Central memory CD8-positive, alpha-beta T cell (primary cell): ENCODE measurements around the gene GAPDHS.

Source experiments
- ATAC-seq: fragments of 150-1000 bp; cut with Tn5 transposase; replicated peaks from 2 replicates; pipeline ENCODE4 v1.10.0; 2022; ENCODE audit warnings: mild to moderate bottlenecking, moderate FRiP score, moderate number of reproducible peaks; ENCODE audit not compliant: poor library complexity, severe bottlenecking; ENCODE audit errors: extremely low read depth
- DNase-seq, 2 donors: peaks; one replicate each; pipeline ENCODE4 v3.0.0; 2021; ENCODE audit warnings: low spot score in 2 of 2
- H3K27ac Mint-ChIP-seq: one replicate; pipeline ENCODE4 v1.8.0; 2022; ENCODE audit warnings: low read depth, mild to moderate bottlenecking, moderate library complexity, mixed read lengths
- H3K27me3 Mint-ChIP-seq: one replicate; pipeline ENCODE4 v1.8.0; 2022; ENCODE audit warnings: mixed read lengths
- H3K36me3 Mint-ChIP-seq: one replicate; pipeline ENCODE4 v1.8.0; 2022; ENCODE audit warnings: mild to moderate bottlenecking, moderate library complexity, mixed read lengths; ENCODE audit not compliant: insufficient read depth
- H3K4me1 Mint-ChIP-seq: one replicate; pipeline ENCODE4 v1.8.0; 2022; ENCODE audit warnings: mixed read lengths
- H3K4me3 Mint-ChIP-seq: one replicate; pipeline ENCODE4 v1.8.0; 2022; ENCODE audit warnings: mild to moderate bottlenecking, moderate library complexity, mixed read lengths
- H3K9me3 Mint-ChIP-seq: one replicate; pipeline ENCODE4 v1.8.0; 2022; ENCODE audit warnings: mixed read lengths

Gene GAPDHS

DNA sequence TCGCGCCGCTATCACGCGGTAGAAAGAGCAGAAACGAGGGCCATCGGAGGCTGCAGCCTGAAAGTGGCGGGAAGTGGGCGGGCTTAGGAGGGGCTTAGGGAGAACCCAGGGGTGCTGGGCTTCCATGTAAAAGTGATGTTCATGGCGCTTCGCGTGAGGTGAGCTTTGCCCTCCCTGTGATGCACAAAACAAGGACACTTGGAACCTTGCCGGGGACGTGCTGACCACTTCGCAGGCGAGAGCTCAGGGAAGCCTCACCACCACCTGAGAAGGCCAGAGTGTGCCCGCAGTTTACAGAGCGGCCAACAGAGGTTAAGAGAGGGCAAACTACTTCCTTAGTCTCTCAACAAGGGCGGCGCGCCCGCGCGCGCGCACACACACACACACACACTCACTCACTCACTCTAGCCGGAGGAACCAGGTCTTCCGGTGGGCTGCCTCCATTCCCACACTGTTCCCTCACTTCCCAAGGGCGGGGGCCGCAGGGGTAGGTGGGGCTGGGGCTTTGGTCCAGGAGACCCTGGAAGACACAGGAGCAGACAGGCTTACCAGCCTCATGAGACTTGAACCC is 651 bp downstream of the GAPDHS start:
- Mint-ChIP-seq H3K27ac (no peak overlapping the region), H3K9me3 (no peaks in the 10 kb centered on the region), H3K4me1 (peaks cover 15% of the 10 kb centered on the region), H3K36me3 (peaks cover 2% of the 10 kb centered on the region), H3K27me3 (peaks cover 59% of the 10 kb centered on the region), H3K4me3 (peak overlapping the region; percentile 57)
- DNase-seq = no peak
- ATAC-seq = peak; percentile 49

DNA sequence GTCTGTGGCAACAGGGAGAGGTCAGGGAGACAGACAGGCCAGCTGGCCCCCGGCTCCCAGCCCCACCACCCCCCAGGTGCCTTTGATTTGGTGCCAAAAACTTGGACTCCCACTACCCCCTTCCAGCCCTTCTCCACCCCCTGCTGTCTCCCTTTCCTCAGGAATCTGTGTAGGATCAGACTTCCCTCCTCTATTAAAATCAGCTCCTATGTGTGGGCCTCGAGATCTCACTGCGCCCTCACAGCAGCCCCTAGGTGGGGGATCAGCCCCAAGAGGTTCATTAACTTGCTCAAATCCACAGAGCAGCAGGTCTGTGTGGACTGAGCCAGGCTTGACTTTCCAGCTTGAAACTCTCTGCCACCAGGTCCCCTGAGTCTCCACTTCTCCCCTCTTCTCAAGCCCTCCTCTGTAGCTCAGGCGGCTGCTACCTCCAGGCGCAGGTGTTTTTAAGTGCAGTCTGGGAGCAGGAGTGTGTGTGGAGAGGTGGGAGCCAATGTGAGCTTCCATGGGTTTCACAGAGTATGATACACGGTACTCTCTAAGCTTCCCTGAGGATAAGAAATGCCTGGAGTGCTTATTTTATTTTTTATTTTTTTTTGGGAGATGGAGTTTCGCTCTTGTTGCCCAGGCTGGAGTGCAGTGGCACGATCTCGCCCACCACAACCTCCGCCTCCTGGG is 1.7 kb downstream of the GAPDHS start:
- H3K4me3 Mint-ChIP-seq = no peak overlapping the region
- H3K27ac Mint-ChIP-seq = no peak overlapping the region
- no peak for ATAC-seq

DNA sequence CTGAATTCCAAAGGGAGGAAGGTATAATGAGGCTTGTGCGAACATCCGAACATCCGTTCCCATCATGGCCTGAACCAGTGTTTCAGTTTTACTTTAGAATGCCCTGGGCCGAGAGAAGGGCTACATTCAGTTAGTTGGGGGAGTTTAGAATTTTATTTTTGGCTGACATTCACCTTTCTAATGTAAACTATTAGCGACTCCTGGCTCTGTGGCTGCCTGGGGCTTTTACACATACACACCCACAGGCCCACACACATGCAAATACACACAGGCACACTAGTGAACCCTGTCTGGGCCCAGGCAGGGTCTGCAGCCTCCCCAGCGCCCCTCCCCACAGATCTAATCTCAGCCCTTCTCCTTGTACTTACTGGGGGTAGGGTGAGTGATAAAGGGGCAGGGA is 6.1 kb downstream of the GAPDHS start:
- Mint-ChIP-seq H3K27ac (no peak overlapping the region), H3K36me3 (no peaks in the 10 kb centered on the region), H3K9me3 (no peaks in the 10 kb centered on the region), H3K4me3 (no peak overlapping the region), H3K27me3 (peaks cover 10% of the 10 kb centered on the region), H3K4me1 (peaks cover 2% of the 10 kb centered on the region)
- ATAC-seq (no peak), DNase-seq (no peak)

More for the DNA sequence above, 1.7 kb downstream of the GAPDHS start:
- Mint-ChIP-seq H3K9me3 (no peaks in the 10 kb centered on the region), H3K36me3 (peaks cover 2% of the 10 kb centered on the region), H3K4me1 (peaks cover 15% of the 10 kb centered on the region), H3K27me3 (peaks cover 49% of the 10 kb centered on the region)
- DNase-seq = no peak

DNA sequence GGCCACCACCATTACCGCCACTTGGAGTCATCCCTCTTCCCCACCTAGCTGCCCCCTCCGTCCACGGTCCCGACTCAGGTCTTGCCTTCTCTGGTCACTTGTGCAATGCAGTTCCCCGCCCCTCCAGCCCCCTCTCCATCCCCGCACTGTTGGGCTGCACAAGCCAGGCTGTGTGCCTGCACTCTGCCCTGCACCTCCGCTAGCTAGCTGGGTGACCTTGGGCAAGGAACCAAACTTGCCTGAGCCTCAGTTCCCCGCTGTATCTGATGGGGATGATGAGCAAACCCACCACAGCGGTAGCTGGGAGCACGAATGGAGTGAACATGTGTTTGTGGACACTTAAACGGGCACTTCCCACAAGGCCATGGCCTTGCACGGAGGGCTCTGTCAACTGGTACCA is 6.6 kb downstream of the GAPDHS start:
- Mint-ChIP-seq H3K36me3 (no peaks in the 10 kb centered on the region), H3K4me3 (no peak overlapping the region), H3K9me3 (no peaks in the 10 kb centered on the region), H3K27ac (no peak overlapping the region), H3K27me3 (peaks cover 4% of the 10 kb centered on the region), H3K4me1 (peaks cover 7% of the 10 kb centered on the region)
- no peak for ATAC-seq
- no peak for DNase-seq

DNA sequence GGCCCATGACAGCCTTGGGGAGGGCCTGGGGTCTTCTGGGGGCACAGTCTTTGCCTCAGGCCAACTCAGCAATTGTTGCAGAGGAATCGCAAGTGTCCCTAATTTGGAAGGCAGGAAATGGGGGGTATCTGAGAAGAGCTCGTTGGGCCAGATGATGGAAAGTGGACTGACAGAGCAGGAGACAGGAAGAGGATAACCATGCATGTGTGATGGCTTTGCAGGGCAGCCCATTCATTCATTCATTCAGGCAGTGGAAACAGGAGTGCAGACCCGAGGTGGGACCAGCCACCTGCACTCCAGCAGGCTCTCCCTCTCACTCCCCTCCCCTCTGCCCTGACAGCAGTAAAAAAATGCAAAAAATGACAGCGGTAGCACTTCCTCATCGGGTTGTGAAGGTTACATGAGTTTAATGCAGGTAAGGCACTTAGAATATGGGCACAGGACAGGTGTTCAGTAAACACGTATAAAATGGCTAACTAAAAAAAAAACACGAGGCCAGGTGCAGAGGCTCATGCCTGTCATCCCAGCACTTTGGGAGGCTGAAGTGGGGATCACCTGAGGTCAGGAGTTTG is 7.2 kb downstream of the GAPDHS start:
- Mint-ChIP-seq H3K9me3 (no peaks in the 10 kb centered on the region), H3K27me3 (no peaks in the 10 kb centered on the region), H3K27ac (no peak overlapping the region), H3K36me3 (no peaks in the 10 kb centered on the region), H3K4me3 (no peak overlapping the region), H3K4me1 (peaks cover 9% of the 10 kb centered on the region)
- DNase-seq = no peak
- ATAC-seq = no peak

DNA sequence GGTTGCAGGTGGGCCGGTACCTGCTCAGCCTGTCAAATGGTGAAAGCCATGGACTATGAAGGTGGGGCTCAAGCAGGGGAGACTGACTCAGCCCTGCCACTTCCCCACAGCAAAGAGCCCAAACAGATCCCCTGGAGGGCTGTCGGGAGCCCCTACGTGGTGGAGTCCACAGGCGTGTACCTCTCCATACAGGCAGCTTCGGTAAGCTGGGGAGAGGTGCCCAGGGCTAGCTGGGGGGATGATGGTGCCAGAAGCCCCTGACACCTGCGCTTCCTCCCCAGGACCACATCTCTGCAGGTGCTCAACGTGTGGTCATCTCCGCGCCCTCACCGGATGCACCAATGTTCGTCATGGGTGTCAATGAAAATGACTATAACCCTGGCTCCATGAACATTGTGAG is 9.0 kb downstream of the GAPDHS start:
- DNase-seq (no peak), ATAC-seq (no peak)
- H3K27ac Mint-ChIP-seq = no peak overlapping the region
- peaks cover 4% of the 10 kb centered on the region for H3K36me3 Mint-ChIP-seq
- no peak overlapping the region for H3K4me3 Mint-ChIP-seq
- no peaks in the 10 kb centered on the region for H3K9me3 Mint-ChIP-seq
- no peaks in the 10 kb centered on the region for H3K27me3 Mint-ChIP-seq
- H3K4me1 Mint-ChIP-seq = peaks cover 25% of the 10 kb centered on the region

DNA sequence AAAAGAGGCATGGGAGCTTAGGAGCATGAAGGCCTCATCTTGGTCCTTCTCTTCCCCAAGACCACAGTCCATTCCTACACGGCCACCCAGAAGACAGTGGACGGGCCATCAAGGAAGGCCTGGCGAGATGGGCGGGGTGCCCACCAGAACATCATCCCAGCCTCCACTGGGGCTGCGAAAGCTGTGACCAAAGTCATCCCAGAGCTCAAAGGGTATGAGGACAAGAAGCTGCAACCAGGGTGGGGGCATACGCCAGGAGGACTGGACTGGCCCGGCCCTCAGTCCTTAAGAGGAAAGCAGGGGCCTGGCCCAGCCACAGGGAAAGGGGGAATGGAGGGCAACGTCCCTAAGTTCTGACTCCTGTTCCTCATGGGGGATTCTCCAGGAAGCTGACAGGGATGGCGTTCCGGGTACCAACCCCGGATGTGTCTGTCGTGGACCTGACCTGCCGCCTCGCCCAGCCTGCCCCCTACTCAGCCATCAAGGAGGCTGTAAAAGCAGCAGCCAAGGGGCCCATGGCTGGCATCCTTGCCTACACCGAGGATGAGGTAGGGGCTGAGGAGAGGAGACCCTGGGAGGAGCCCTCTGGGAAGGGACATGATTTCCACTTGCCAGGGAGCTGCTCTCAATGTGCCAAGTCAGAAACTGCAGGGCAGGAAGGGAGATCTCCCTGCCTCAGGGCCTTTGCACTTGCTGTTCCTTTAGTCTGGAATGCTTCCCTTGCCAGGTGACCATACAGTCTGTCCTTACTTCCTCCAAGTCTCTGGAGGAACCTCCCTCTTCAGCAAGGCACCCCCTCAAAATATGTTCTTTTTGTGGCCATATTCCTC is 10.2 kb downstream of the GAPDHS start:
- no peaks in the 10 kb centered on the region for H3K27me3 Mint-ChIP-seq
- no peak overlapping the region for H3K4me3 Mint-ChIP-seq
- DNase-seq (no peak), ATAC-seq (no peak)
- H3K9me3 Mint-ChIP-seq = no peaks in the 10 kb centered on the region
- peaks cover 4% of the 10 kb centered on the region for H3K36me3 Mint-ChIP-seq
- H3K27ac Mint-ChIP-seq = no peak overlapping the region
- peaks cover 28% of the 10 kb centered on the region for H3K4me1 Mint-ChIP-seq

DNA sequence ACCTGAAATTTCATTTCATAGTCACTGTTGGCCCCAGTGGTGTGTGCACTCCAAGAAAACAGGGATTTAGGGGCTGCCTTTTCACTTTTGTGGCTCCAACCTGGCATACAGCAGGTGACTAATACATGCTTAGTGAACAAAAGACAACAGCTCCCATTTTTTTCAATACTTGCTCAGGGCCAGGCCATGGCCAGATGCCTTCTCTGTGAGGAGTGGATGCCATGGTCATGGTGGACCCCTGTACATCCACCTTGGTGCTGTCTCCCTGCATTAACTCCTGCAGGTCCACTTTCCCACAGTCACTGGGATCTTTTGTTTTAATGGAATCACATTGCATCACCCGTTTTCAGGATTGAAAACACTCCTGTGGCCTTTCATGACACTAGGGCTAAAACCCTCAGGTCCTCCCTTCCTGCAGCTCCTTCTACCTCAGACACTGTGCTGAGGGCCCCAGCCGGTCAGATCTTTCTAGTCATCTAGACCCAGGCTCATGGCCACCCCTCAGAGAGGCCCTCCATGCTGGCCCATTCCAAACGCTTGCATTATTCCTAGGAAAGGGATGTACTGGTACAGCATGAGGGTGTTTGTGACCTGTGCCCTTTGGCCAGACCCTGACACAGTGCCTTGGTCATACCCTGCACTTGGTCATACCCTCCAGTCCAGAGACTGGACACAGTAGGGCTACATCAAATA is 11.0 kb downstream of the GAPDHS start:
- DNase-seq (no peak), ATAC-seq (no peak)
- Mint-ChIP-seq H3K4me3 (peak overlapping the region; percentile 88), H3K36me3 (peaks cover 4% of the 10 kb centered on the region), H3K27ac (peak overlapping the region; percentile 88), H3K9me3 (no peaks in the 10 kb centered on the region), H3K4me1 (peaks cover 36% of the 10 kb centered on the region), H3K27me3 (no peaks in the 10 kb centered on the region)

DNA sequence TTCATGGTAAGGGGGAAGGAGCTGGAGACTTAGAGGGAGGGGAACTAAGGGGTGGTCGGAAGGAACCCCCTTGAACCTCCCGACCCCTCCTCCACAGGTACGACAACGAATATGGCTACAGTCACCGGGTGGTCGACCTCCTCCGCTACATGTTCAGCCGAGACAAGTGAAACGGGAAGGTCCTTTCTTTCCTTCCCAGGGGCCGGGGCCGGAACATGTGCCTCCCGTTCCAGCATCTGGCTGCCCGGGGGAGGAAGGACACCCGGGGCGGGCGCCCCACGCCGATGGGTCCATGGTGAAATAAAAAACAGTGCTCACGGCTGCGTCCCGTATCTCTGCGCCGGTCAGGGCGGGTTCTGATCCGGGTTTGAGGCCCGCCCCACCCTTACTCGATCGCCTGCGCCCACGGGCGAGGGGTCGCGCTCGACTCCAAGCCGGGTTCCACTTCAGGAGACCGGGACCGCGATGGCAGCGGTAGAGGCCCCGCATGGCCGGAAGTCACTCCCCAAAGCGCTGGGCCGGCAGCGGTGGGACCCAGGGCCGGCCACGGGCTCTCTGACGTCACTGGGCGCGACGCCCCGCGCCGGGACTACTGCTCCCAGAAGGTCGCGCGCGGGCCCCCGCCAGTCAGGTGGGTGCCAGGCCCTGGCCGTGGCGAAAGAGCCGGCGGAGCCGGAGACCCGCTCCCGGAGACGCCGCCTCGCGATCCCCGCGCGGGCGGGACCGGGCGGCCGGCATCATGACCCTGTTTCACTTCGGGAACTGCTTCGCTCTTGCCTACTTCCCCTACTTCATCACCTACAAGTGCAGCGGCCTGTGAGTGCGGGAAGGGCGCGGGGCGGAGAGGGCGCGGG is 12.0 kb downstream of the GAPDHS start, which contains the start of gene TMEM147:
Gene TMEM147 (plus strand): TSS at position 626 of the 854 bp plus-strand sequence. CDS start 114 bp downstream, at position 740.
- H3K27me3 Mint-ChIP-seq = no peaks in the 10 kb centered on the region
- H3K4me1 Mint-ChIP-seq = peaks cover 38% of the 10 kb centered on the region
- DNase-seq = peak; percentile 50 to 60
- peak; percentile 85 for ATAC-seq
- no peaks in the 10 kb centered on the region for H3K9me3 Mint-ChIP-seq
- peak within 1 kb of the TSS; percentile 88 for H3K4me3 Mint-ChIP-seq
- peaks cover 6% of the 10 kb centered on the region for H3K36me3 Mint-ChIP-seq
- peak within 1 kb of the TSS; percentile 88 for H3K27ac Mint-ChIP-seq

DNA sequence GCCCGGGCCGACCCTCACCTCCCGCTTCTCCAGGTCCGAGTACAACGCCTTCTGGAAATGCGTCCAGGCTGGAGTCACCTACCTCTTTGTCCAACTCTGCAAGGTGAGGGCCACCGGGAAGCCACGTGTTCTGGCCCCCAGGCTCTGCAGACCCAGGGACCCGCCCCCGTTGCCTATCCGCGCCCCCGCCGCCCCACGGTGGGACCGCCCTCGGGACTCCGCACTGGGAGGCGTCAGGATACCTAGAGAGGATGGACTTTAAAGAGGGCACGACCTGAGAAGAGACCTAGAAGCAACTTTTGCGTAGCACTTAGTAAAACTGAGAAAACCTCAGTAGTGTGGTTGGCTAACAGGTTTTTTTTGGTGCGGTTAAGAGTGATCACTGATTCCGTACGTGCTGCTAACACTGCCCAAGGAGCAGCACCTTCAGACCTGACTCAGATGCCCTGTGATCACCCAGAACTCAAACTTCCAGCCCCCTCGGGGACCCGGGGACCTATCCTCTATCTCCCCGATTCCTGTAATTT is 12.7 kb downstream of the GAPDHS start:
- Mint-ChIP-seq H3K4me3 (peak overlapping the region; percentile 88), H3K9me3 (no peaks in the 10 kb centered on the region), H3K36me3 (peaks cover 6% of the 10 kb centered on the region), H3K4me1 (peaks cover 38% of the 10 kb centered on the region), H3K27ac (peak overlapping the region; percentile 88), H3K27me3 (no peaks in the 10 kb centered on the region)
- ATAC-seq = peak; percentile 78
- DNase-seq = peak; percentile 30 to 36

DNA sequence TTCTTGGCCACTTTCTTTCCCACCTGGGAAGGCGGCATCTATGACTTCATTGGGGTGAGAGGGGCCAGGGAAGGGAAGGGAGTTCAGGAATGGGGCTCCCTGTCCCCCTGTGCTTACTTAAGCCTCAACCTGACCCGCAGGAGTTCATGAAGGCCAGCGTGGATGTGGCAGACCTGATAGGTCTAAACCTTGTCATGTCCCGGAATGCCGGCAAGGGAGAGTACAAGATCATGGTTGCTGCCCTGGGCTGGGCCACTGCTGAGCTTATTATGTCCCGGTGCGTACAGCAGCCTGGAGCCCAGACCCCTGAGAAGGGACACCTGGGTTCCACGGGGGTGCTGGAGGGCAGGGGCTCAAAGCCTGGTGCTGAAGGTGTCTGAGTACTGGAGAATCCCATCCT is 13.3 kb downstream of the GAPDHS start:
- H3K27me3 Mint-ChIP-seq = no peaks in the 10 kb centered on the region
- DNase-seq (no peak), ATAC-seq (no peak)
- H3K36me3 Mint-ChIP-seq = peaks cover 6% of the 10 kb centered on the region
- no peaks in the 10 kb centered on the region for H3K9me3 Mint-ChIP-seq
- peak overlapping the region; percentile 88 for H3K4me3 Mint-ChIP-seq
- H3K27ac Mint-ChIP-seq = peak overlapping the region; percentile 88
- peaks cover 38% of the 10 kb centered on the region for H3K4me1 Mint-ChIP-seq
